ENCODE data around the gene BTG1. TPM values are rescaled to one million over a fixed set of nuclear protein-coding genes. Genes with fewer than 3 reads are reported as not detected.

BTG1 gene
- total and polyA plus RNA-seq, 2 of the 4 experiments (the other 2 are of a cell fraction) = 3.8 to 33.5 TPM

- no peak overlapping the region for H2BK5ac ChIP-seq (ENCODE audit: low read depth, low read length, poor library complexity, severe bottlenecking)
- no CpG with 5 or more reads among the region's 2 CpGs for WGBS, 2 experiments (ENCODE audit: extremely low coverage in 2 of 2, insufficient read length in 1 of 2)
Observed at GRCh38 chr12:92105110-92105509, 40.5 kb downstream of the BTG1 start.

More at GRCh38 chr12:92105110-92105509, 40.5 kb downstream of the BTG1 start:
- no peaks in the 10 kb centered on the region for H3K27me3 ChIP-seq (ENCODE audit: control insufficient read depth, insufficient read depth, low read length)
- no peak overlapping the region for H4K5ac ChIP-seq (ENCODE audit: low read depth, low read length)
- no peak overlapping the region for H3K4me3 ChIP-seq (ENCODE audit: insufficient read depth, low read depth, low read length)
- peaks cover 5% of the 10 kb centered on the region; the same call in 1 of the 2 replicates for H3K9me1 ChIP-seq (ENCODE audit: insufficient read depth, low read length)
- H2BK120ac ChIP-seq (ENCODE audit: low read depth, low read length) = no peak overlapping the region
- no peaks in the 10 kb centered on the region for H3K9me3 ChIP-seq (ENCODE audit: control insufficient read depth, insufficient read depth, low read length)
- H3K23ac ChIP-seq (ENCODE audit: low read depth, low read length) = no peak overlapping the region
- H2AK9ac ChIP-seq (replicated peaks; ENCODE audit: low read depth, low read length, poor library complexity) = no peak overlapping the region
- POLR2A ChIA-PET (ENCODE audit: unreplicated experiment) = no interaction called here
- dilution Hi-C loops (cut with HindIII; ENCODE audit: low sequenced_read_pairs, unreplicated experiment) (no loop called here), intact Hi-C loops (cut with micrococcal nuclease) (no loop called here), in situ Hi-C loops (cut with MboI; ENCODE audit: low sequenced_read_pairs) (no loop called here)
- ATAC-seq (ENCODE audit: low read depth) (no peak), DNase-seq (no peak)
- H4K8ac ChIP-seq (ENCODE audit: low read depth in 2 of 2, low read length in 2 of 2) = no peak overlapping the region
- no peak overlapping the region for H2BK20ac ChIP-seq (ENCODE audit: low read depth, low read length)
- H3K4ac ChIP-seq (ENCODE audit: low read depth, low read length) = no peak overlapping the region
- H3K56ac ChIP-seq (ENCODE audit: extremely low read depth, insufficient read depth, low read length) = no peak overlapping the region
- no peak overlapping the region for H2BK15ac ChIP-seq (ENCODE audit: low read depth, low read length)
- no peak overlapping the region for H3K18ac ChIP-seq (ENCODE audit: low read depth, low read length)
- H3K79me1 ChIP-seq (ENCODE audit: low read depth in 1 of 2, low read length in 2 of 2) = peaks cover 17 to 30% of the 10 kb centered on the region in 2 experiments; a peak in 3 of 4 replicates
- no peak overlapping the region for H3K27ac ChIP-seq (ENCODE audit: insufficient read depth, low read length)
- no peak overlapping the region for H3K9ac ChIP-seq (ENCODE audit: low read depth, low read length)
- no peaks in the 10 kb centered on the region for H4K20me1 ChIP-seq (ENCODE audit: insufficient read depth, low read length)
- TF ChIP-seq ELK1 (IDR thresholded peaks at IDR 0.05; ENCODE audit: borderline replicate concordance, low read depth, low read length) = no peak
- no peak for TF ChIP-seq RFX5 (IDR thresholded peaks at IDR 0.05; ENCODE audit: low read depth, low read length)
- TF ChIP-seq, protein P1, sequence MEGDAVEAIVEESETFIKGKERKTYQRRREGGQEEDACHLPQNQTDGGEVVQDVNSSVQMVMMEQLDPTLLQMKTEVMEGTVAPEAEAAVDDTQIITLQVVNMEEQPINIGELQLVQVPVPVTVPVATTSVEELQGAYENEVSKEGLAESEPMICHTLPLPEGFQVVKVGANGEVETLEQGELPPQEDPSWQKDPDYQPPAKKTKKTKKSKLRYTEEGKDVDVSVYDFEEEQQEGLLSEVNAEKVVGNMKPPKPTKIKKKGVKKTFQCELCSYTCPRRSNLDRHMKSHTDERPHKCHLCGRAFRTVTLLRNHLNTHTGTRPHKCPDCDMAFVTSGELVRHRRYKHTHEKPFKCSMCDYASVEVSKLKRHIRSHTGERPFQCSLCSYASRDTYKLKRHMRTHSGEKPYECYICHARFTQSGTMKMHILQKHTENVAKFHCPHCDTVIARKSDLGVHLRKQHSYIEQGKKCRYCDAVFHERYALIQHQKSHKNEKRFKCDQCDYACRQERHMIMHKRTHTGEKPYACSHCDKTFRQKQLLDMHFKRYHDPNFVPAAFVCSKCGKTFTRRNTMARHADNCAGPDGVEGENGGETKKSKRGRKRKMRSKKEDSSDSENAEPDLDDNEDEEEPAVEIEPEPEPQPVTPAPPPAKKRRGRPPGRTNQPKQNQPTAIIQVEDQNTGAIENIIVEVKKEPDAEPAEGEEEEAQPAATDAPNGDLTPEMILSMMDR (conservative IDR thresholded peaks at IDR 0.05; ENCODE audit: low read depth, low read length) = no peak
- TF ChIP-seq CHD1 (IDR thresholded peaks at IDR 0.05; ENCODE audit: low read depth, low read length) = no peak
- TF ChIP-seq RAD21 (IDR thresholded peaks at IDR 0.05; ENCODE audit: low read length) = no peak
- TF ChIP-seq BHLHE40 (IDR thresholded peaks at IDR 0.05; ENCODE audit: low read depth, low read length) = no peak
- TF ChIP-seq MAFK (IDR thresholded peaks at IDR 0.05; ENCODE audit: low read depth, low read length) = no peak
- no peak for TF ChIP-seq CEBPB (IDR thresholded peaks at IDR 0.05; ENCODE audit: low read depth, low read length)
- no peak for TF ChIP-seq SMC3 (IDR thresholded peaks at IDR 0.05; ENCODE audit: low read depth, low read length)
- no peak for TF ChIP-seq RCOR1 (IDR thresholded peaks at IDR 0.05; ENCODE audit: insufficient replicate concordance, low read length)
- TF ChIP-seq FOS (IDR thresholded peaks at IDR 0.05; ENCODE audit: low read depth, low read length) = no peak
- TF ChIP-seq MXI1 (IDR thresholded peaks at IDR 0.05; ENCODE audit: borderline replicate concordance, low read depth, low read length) = no peak
- no peak for TF ChIP-seq MAZ (IDR thresholded peaks at IDR 0.05; ENCODE audit: borderline replicate concordance, low read depth, low read length)
- no peak for TF ChIP-seq NFE2L2 (IDR thresholded peaks at IDR 0.05; ENCODE audit: low read depth, low read length)
- TF ChIP-seq POLR2A (IDR thresholded peaks at IDR 0.05; ENCODE audit: low read depth, low read length) = no peak
- no peak for TF ChIP-seq USF2 (IDR thresholded peaks at IDR 0.05; ENCODE audit: low read depth, low read length)
- H3K4me2 ChIP-seq (ENCODE audit: low read depth, low read length) = no peak overlapping the region
- H3K4me1 ChIP-seq (ENCODE audit: control insufficient read depth, insufficient read depth, low read length) = peaks cover 12% of the 10 kb centered on the region
- no peak overlapping the region for H2AFZ ChIP-seq (replicated peaks; ENCODE audit: low read length, poor library complexity)
- H3K14ac ChIP-seq (replicated peaks; ENCODE audit: low read depth, low read length) = no peak overlapping the region
- no peaks in the 10 kb centered on the region for H3K36me3 ChIP-seq (ENCODE audit: control insufficient read depth, insufficient read depth, low read length)
- no peak overlapping the region for H4K91ac ChIP-seq (ENCODE audit: insufficient read depth, low read depth, low read length)
- no peak overlapping the region for H2AK5ac ChIP-seq (ENCODE audit: low read depth, low read length)
- CTCF ChIA-PET = interaction anchor here (2.5 kb wide), 1 partner anchor 9 kb away, joined by 7 read pairs; no protein-coding TSS in a partner anchor
- BruUV-seq (replicated peaks) = no TSS peak
